Measurements from ENCODE around the gene SIN3B.
"Not testable (repeated sequence)": the region's sequence is repeated elsewhere in the genome, so short reads cannot be mapped to it uniquely, and the experiment has no call there.

SIN3B gene, protein sequence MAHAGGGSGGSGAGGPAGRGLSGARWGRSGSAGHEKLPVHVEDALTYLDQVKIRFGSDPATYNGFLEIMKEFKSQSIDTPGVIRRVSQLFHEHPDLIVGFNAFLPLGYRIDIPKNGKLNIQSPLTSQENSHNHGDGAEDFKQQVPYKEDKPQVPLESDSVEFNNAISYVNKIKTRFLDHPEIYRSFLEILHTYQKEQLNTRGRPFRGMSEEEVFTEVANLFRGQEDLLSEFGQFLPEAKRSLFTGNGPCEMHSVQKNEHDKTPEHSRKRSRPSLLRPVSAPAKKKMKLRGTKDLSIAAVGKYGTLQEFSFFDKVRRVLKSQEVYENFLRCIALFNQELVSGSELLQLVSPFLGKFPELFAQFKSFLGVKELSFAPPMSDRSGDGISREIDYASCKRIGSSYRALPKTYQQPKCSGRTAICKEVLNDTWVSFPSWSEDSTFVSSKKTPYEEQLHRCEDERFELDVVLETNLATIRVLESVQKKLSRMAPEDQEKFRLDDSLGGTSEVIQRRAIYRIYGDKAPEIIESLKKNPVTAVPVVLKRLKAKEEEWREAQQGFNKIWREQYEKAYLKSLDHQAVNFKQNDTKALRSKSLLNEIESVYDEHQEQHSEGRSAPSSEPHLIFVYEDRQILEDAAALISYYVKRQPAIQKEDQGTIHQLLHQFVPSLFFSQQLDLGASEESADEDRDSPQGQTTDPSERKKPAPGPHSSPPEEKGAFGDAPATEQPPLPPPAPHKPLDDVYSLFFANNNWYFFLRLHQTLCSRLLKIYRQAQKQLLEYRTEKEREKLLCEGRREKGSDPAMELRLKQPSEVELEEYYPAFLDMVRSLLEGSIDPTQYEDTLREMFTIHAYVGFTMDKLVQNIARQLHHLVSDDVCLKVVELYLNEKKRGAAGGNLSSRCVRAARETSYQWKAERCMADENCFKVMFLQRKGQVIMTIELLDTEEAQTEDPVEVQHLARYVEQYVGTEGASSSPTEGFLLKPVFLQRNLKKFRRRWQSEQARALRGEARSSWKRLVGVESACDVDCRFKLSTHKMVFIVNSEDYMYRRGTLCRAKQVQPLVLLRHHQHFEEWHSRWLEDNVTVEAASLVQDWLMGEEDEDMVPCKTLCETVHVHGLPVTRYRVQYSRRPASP

GRCh38 chr19:16829010-16829821, at the start of gene SIN3B:
TSS of gene SIN3B (plus strand) at chr19:16829398. CDS start at chr19:16829421, 23 bp downstream.
- peak; percentile 88 for DNase-seq

DNA sequence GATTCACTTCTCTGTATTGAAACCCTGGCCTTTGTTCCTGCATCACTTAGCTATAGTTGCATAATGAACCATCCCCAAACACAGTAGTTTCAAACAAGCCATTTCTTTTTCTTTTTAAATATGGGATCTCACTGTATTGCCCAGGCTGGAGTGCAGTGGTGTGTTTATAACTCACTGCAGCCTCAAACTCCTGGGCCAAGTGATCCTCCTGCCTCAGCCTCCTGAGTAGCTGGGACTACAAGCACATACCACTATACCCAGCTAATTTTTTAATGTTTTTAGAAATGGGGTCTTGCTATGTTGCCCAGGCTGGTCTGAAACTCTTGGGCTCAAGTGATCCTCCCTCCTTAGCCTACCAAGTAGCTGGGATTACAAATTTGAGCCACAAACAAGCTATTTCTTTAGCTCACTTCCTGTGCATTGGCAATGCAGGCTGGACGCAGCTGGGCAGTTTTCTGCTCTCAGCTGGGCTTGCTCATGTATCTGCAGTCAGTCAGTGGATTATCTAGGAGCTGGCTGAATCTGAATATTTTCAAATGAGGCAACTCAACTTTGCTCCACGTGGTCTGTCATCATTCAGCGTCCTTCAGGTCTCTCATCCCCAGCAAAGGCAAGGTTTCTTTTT, 49.5 kb upstream of the SIN3B start:
- no peak for DNase-seq

DNA sequence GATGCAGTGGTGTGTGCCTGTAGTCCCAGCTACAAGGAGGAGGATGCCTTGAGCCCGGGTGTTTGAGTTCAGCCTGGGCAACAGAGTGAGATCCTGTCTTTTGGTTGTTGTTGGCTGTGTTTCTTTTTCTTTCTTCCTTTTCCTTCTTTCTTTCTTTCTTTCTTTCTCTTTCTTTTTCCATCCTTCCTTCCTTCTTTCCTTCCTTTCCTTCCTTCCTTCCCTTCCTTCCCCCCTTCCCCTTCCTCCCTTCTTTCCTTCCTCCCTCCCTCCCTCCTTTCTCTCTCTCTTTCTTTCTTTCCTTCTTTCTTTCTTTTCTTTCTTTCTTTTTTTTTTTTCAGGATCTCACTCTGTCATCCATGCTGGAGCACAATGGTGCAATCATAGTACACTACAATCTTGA, 46.5 kb upstream of the SIN3B start:
- no peak for DNase-seq

DNA sequence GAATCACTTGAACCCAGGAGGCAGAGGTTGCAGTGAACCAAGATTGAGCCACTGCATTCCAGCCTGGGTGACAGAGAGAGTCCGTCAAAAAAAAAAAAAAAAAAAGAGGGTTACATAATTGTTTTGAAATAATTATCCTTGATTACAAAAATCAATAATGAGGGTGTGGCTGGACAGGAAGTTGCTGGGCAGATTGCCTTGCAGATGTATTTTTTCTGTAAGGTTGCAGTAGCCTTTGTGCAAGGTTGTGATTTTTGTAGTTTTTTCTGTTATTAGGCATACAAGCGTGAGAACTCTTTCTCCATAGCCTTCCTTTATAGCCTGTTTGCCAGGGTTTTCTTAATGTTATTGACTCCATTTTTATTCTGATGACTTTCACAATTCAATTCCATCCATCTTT, 40.7 kb upstream of the SIN3B start:
- no peak for DNase-seq

- no peak for DNase-seq
These were observed 40.0 kb upstream of the SIN3B start for GRCh38 chr19:16789238-16789637.

DNA sequence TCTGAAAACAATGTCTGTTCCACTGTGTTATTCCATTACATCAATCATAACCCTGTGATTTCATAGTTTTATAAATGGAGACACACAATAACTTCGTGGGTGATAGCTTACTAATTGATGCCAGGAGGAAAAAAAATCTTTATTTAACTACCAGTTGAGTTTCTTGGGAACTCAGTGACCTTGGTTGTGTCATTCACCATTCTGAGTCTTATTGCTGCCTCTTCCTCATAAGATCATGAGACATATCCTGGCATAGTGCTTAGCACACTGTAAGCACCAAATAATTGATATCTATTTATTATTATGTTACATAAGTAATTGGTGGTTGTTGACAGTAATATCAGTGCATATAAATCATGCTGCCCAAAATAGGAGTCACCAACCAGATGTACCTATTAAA, 39.1 kb upstream of the SIN3B start:
- no peak for DNase-seq

- no peak for DNase-seq
These were observed 37.3 kb upstream of the SIN3B start for GRCh38 chr19:16791942-16792341.

DNA sequence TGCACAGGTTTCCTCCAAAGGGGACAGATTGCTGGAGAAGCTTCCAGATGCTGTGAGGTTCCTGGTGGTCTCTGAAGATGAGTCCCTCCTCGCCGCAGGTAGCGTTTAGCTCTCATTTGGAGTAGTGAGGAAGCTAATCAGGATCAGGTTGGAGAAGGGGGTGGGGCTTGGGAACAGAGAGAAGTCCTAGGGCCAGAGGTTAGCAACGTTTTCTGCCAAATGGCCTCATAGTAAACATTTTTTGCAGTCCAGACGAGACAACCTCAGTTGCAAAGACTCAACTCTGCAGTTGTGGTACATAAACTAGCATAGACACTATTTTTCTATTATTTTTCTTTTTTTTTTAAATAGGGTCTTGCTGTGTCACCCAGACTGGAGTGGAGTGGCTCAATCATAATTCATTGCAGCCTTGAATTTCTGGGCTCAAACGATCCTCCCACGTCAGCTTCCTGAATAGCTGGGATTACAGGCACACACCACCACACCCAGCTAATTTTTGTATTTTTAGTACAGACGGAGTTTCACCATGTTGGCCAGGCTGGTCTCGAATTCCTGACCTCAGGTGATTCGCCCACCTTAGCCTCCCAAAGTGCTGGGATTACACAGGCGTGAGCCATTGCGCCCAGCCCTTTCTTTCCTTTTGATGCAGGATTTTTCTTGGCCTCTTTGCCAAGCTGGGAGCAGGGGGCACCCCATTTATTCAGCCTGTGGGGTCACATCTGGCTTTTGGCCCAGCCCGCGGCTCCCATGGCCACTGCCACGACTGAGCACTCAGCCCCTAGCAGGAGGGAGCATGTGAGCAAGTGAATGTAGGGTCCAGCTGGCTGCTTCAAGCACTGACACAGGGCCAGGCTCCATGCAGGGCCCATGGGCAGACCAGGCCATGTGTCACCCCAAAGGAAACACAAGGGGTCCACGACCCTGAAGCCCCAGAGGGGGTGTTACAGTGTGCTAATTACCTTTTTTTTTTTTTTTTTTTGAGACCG, 34.4 kb upstream of the SIN3B start:
- no peak for DNase-seq

DNA sequence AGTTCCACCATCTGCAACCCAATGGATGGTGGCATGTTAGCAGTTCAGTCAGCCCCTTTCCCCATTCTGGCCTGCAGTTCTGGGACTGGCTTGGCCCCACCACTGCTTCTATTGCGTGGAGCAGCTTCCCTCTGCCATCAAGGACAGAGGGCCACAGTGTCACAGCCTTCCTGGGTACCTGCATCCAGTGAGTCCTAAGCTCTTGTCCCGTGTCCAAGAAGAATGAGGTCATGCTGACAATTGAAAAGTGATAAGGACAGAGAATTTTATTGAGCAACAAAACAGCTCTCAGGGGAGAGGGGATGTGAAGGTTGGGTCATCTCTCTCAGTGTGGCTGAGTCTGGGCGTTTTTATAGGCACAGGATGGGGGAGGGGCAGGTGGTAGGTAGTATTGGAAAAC, 33.5 kb upstream of the SIN3B start:
- DNase-seq, result no peak

- DNase-seq, result no peak
These were observed 31.3 kb upstream of the SIN3B start for GRCh38 chr19:16797876-16798275.

DNA sequence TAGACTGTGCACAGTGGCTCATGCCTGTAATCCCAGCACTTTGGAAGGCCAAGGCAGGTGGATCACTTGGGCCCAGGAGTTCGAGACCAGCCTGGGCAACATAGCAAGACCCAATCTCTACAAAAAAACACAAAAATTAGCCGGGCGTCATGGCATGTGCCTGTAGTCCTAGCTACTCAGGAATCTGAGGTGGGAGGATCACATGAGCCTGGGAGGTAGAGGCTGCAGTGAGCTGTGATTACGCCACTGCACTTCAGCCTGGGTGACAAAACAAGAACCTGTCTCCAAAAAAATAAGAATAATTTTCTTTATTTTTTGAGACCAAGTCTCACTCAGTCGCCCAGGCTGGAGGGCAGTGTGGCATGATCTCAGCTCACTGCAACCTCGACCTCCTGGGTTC, 30.9 kb upstream of the SIN3B start:
- DNase-seq, result not testable (repeated sequence)

DNA sequence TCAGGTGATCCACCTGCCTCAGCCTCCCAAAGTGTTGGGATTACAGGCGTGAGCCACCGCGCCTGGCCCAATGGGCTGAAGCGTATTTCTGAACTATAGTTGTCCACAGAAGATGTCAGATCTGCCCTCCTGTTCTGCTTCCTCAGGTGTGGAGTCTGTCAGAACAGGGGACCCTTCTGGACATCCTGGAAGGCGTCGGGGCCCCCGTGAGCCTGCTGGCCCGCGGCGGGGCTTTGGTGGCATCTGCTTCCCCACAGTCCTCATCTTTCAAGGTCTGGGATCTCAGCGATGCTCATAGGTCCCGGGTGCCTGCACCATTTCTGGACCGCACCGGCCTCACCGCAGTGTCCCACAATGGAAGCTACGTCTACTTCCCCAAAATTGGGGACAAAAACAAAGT, 29.5 kb upstream of the SIN3B start:
- DNase-seq, result no peak

- DNase-seq, result no peak
These were observed 27.6 kb upstream of the SIN3B start for GRCh38 chr19:16801600-16802013.

- no peak for DNase-seq
These were observed 25.0 kb upstream of the SIN3B start for GRCh38 chr19:16804176-16804575.

DNA sequence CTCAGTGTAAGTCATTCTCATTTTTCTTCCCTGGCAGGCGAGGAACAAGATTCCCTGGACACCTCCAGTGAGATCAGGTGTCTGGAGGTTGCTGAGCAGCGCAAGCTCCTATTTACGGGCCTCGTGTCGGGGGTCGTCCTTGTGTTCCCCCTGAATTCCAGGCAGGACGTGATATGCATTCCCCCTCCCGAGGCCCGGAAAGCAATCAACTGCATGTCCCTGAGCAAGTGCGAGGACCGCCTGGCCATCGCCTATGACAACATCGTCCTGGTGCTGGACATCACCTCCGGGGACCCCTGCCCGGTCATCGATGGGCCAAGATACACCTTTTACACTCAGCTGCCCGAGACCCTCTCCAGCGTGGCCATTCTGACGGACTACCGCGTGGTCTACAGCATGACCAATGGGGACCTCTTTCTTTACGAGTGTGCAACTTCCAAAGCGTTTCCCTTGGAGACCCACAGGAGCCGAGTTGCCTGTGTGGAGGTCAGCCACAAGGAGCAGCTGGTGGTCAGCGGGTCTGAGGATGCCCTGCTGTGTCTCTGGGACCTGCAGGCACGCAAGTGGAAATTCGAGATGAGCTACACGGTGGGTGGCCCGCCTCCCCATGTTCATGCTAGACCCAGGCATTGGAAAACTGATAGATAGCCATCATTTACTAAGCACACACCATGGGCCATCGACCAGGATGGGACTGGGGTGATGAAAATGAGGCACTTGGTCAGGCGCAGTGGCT, 21.5 kb upstream of the SIN3B start:
- no peak for DNase-seq

- no peak for DNase-seq
These were observed 14.6 kb upstream of the SIN3B start for GRCh38 chr19:16814526-16815100.

GRCh38 chr19:16820056-16820455, 9.1 kb upstream of the SIN3B start:
- DNase-seq, result no peak

DNA sequence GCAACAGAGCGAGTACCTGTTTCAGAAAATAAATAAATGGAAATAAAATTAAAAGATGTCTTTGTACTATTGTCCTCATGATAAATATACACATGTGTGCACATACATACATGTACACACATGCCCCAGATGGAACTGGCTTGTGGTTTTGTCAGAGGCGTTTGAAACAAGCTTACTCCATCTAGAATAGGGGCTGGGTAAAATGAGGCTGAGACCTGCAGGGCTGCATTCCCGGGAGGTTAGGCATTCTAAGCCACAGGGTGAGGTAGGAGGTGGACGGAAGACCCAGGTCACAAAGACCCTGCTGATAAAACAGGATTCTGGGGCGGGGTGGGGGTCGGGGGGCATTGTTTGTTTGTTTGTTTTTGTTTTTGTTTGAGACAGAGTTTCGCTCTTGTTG, 8.1 kb upstream of the SIN3B start:
- DNase-seq, result no peak

GRCh38 chr19:16822648-16823047, 6.5 kb upstream of the SIN3B start:
- DNase-seq, result no peak
